BLaER1 (cell line): Measurements from ENCODE around the gene PAX3.

Experiments
- H3K27ac ChIP-seq: shearing (Covaris generic); formaldehyde crosslinking; 2 replicates; pipeline ENCODE4 v1.8.1; 2022
- H3K27me3 ChIP-seq: shearing (Covaris generic); formaldehyde crosslinking; 2 replicates; pipeline ENCODE4 v1.8.1; 2022
- H3K36me3 ChIP-seq: shearing (Covaris generic); formaldehyde crosslinking; 2 replicates; pipeline ENCODE4 v1.8.1; 2022
- H3K4me1 ChIP-seq: shearing (Covaris generic); formaldehyde crosslinking; 2 replicates; pipeline ENCODE4 v1.8.1; 2022
- H3K4me2 ChIP-seq: shearing (Covaris generic); formaldehyde crosslinking; 2 replicates; pipeline ENCODE4 v1.8.1; 2022
- H3K4me3 ChIP-seq: shearing (Covaris generic); formaldehyde crosslinking; 2 replicates; pipeline ENCODE4 v1.8.1; 2022
- H3K9ac ChIP-seq: shearing (Covaris generic); formaldehyde crosslinking; 2 replicates; pipeline ENCODE4 v1.8.1; 2022
- H3K9me3 ChIP-seq: shearing (Covaris generic); formaldehyde crosslinking; 2 replicates; pipeline ENCODE4 v1.8.1; 2022
- H4K20me1 ChIP-seq: shearing (Covaris generic); formaldehyde crosslinking; 2 replicates; pipeline ENCODE4 v1.8.1; 2022
- Cebpa-rat ChIP-seq: shearing (Covaris generic); IDR thresholded peaks from 2 replicates; pipeline ENCODE4 v1.8.1; 2022

Gene PAX3

DNA sequence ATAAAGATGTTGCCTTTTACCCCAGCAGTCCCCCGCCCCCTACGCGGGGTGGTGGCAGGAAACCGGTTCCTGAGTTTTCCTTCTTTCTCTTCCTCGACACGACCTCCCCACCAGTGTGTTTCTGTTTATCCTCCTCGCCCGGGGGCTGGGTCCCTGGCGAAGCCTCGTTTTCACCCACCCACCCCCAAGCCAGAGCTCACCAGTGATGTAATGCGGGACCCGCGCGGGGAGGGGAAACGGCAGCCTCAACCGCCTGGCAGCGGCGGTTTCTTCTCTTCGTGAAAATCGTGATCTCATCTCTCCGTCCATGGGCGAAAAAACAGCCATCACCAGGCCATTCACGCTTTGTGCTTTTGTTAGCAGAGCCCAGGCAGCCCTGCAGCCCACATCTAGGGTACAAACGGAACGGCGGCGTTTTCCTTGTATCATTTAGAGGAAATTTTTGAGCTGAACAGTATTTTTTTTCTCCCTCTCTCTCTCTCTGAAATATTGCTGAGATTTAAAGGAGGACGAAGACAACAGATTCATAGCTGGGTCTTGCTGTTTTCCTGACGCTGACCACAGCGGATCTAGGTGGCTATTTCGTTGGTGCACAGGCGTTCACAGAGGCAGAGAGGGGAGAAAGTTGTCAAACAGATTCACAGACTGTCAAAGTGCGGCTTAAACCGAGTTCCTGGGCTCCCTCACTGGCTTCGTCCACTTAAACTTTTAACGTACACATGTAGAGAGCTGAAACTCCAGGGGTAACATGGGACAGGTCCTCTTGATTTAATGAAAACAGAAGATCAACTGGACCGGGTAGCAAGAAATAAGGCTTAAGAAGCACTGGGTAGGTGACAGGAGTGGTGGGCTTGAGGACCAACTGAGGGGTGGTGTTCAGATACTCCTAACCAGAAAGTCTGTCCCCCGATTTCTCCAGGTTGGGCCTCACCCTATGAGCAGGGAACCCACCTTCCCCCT lies 21.9 kb upstream of the PAX3 start:
- Histone ChIP-seq H3K27ac (0 out of 2 replicates have a peak overlapping the region, but pooled peaks have one; percentile 26), H3K4me3 (peak overlapping the region; percentile 78), H4K20me1 (no peaks in the 10 kb centered on the region), H3K9ac (peak overlapping the region; percentile 32; the same call in 1 of the 2 replicates), H3K27me3 (peaks cover 9% of the 10 kb centered on the region; the same call in 1 of the 2 replicates), H3K4me2 (peak overlapping the region; percentile 99), H3K9me3 (no peaks in the 10 kb centered on the region), H3K4me1 (peaks cover 39% of the 10 kb centered on the region), H3K36me3 (no peaks in the 10 kb centered on the region)
- no peak for TF ChIP-seq Cebpa-rat

GRCh38 chr2:222319586-222320435 lies 21.0 kb upstream of the PAX3 start:
- H3K36me3 ChIP-seq = no peaks in the 10 kb centered on the region
- H3K4me1 ChIP-seq = peaks cover 44% of the 10 kb centered on the region
- TF ChIP-seq Cebpa-rat = no peak
- no peaks in the 10 kb centered on the region for H3K9me3 ChIP-seq
- H3K4me2 ChIP-seq = peak overlapping the region; percentile 99
- H4K20me1 ChIP-seq = no peaks in the 10 kb centered on the region
- H3K27ac ChIP-seq = peak overlapping the region; percentile 57
- H3K4me3 ChIP-seq = peak overlapping the region; percentile 78
- H3K9ac ChIP-seq = peak overlapping the region; percentile 73
- H3K27me3 ChIP-seq = peaks cover 9% of the 10 kb centered on the region; the same call in 1 of the 2 replicates

DNA sequence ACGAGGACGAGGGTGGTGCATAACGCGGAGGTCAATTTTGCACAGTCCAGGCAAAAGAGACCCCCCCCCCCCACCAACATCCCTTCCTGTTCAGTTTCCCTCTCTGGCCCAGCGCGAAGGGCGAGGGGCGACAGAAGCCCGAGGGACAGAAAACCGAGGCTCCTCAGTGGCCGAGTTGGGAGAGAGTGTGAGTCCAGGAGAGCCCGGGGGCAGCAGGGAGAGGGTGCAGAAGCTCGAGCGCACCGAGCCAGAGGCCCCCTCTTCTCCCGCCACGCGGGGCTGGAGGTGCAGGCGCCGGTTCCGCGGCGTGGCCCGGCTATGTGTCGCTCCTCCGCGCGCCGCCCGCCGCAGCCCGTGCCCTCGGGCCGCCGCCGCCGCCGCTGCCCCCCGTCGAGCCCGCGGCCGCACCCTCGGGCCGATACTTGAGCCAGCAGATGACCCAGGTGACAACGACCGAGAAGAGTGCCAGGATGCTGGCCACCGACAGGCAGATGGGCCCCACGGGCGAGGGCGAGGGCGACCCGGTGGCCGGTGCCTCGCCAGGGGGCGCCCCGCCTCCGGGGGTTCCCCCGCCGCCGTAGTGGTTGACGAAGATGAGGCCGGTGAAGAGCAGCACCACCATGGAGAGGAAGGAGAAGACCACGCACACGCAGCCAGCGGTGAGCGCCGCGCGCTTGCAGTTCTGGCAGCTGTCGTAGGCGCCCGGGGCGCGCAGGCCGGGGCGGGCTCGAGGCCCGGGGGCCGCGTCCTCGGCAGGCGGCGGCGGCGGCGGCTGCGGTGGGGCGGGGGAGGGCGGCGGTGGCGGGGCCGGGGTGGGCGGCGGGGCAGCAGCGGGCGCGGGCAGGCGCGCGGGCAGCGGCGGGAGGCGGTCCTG lies 20.2 kb upstream of the PAX3 start:
- Histone ChIP-seq H3K36me3 (no peaks in the 10 kb centered on the region), H3K4me3 (peak overlapping the region; percentile 78), H3K4me2 (peak overlapping the region; percentile 99), H3K27me3 (peaks cover 9% of the 10 kb centered on the region; the same call in 1 of the 2 replicates), H3K9ac (peak overlapping the region; percentile 73), H3K27ac (peak overlapping the region; percentile 57; the same call in 1 of the 2 replicates), H3K4me1 (peaks cover 44% of the 10 kb centered on the region), H4K20me1 (no peaks in the 10 kb centered on the region), H3K9me3 (no peaks in the 10 kb centered on the region)
- TF ChIP-seq Cebpa-rat = no peak

- Histone ChIP-seq H3K27me3 (peaks cover 13% of the 10 kb centered on the region), H4K20me1 (no peaks in the 10 kb centered on the region)
- TF ChIP-seq Cebpa-rat = no peak
Observed at GRCh38 chr2:222318026-222318711, 19.4 kb upstream of the PAX3 start.

DNA sequence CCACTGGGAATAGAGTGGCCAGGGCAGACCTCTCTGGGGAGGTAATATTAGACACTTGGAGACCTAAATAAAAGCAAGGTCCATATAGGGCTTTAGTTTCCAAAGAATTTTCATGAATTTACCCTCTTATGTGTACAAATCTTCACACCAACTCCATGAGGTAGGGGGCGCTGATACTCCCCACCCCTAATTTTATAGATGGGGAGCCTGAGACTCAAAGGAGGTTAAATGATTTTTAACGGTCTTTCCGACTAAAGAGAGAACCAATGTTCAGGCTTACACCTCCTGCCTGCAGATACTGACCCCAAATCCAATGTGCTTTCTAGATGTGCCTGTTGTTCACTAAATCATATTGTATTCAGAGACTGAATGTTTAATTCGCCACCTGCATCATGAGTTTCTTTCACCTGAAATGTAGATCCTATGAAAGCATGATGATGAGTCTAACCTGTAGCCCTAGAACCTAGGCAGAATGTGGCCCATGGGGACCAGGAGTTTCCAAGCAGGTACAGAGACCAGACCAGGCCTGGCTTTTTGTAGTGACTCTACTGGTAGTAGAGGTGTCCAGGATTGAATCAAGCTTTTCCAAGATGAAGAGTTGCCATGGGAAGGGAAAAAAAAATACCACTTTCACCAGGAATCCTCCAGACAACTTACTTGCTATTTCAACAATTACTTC lies 16.8 kb upstream of the PAX3 start:
- Histone ChIP-seq H4K20me1 (0 out of 2 replicates have a peak, but pooled peaks cover 4% of the 10 kb centered on the region), H3K4me3 (no peak overlapping the region), H3K9ac (no peak overlapping the region), H3K36me3 (no peaks in the 10 kb centered on the region), H3K4me2 (peak overlapping the region; percentile 32), H3K27ac (no peak overlapping the region), H3K27me3 (peaks cover 33% of the 10 kb centered on the region), H3K4me1 (peaks cover 36% of the 10 kb centered on the region), H3K9me3 (peaks cover 20% of the 10 kb centered on the region)
- no peak for TF ChIP-seq Cebpa-rat

More at GRCh38 chr2:222318026-222318711, 19.4 kb upstream of the PAX3 start:
- H3K4me2 ChIP-seq = peak overlapping the region; percentile 99
- H3K36me3 ChIP-seq = no peaks in the 10 kb centered on the region
- peak overlapping the region; percentile 78 for H3K4me3 ChIP-seq
- no peak overlapping the region for H3K27ac ChIP-seq
- H3K9ac ChIP-seq = peak overlapping the region; percentile 63
- H3K9me3 ChIP-seq = no peaks in the 10 kb centered on the region
- H3K4me1 ChIP-seq = peaks cover 44% of the 10 kb centered on the region

GRCh38 chr2:222313816-222314215 lies 15.0 kb upstream of the PAX3 start:
- Histone ChIP-seq H3K27me3 (peaks cover 48% of the 10 kb centered on the region), H4K20me1 (0 out of 2 replicates have a peak, but pooled peaks cover 4% of the 10 kb centered on the region), H3K9me3 (peaks cover 20% of the 10 kb centered on the region), H3K4me3 (no peak overlapping the region), H3K36me3 (no peaks in the 10 kb centered on the region), H3K4me2 (no peak overlapping the region), H3K27ac (no peak overlapping the region), H3K9ac (no peak overlapping the region), H3K4me1 (peaks cover 30% of the 10 kb centered on the region)
- no peak for TF ChIP-seq Cebpa-rat

DNA sequence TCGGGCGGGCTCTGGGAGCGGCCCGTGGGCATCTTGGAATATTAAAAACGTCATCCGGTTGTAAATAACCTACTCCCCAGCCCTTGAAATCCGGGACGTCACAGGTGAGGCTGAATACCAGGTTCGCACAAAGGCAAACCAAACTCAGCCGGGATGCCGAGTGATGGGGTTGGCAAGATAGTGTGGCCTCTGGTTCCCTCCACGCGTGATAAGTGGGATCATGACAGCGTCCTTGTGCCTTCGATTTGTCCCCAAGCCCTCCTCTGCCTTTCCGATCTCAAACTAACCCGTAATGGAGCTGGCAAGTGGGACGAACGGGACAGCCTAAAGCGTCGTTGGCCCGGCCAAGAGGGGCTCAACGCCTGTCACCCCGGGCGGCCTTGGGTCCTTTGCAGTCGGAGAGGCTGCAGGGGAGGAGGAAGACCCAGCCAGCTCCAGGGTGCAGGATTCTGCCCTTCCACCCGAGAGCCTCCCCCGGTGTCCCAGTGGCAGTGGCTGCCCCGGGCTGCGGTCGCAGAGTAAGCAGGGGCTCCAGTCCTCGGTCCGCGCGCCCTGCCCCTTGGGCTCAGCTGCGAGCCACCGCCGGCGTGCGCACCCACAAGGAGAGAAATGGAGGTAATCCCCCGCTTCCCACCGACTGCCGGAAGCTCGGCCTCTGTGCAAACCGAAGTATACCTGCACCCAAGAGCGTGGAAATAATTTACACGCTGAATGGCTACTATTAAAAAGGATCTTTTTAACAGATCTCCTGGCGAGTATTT lies 13.4 kb upstream of the PAX3 start:
- Histone ChIP-seq H3K27me3 (peaks cover 64% of the 10 kb centered on the region), H4K20me1 (peaks cover 6% of the 10 kb centered on the region; the same call in 1 of the 2 replicates), H3K4me1 (peaks cover 19% of the 10 kb centered on the region), H3K4me3 (no peak overlapping the region), H3K27ac (no peak overlapping the region), H3K36me3 (no peaks in the 10 kb centered on the region), H3K9me3 (peaks cover 34% of the 10 kb centered on the region), H3K4me2 (no peak overlapping the region), H3K9ac (no peak overlapping the region)
- no peak for TF ChIP-seq Cebpa-rat
